Progenitor cell of endocrine pancreas (in vitro differentiated cells): ENCODE results near the gene ACKR2. TPM values are rescaled to one million over a fixed set of nuclear protein-coding genes. Genes with fewer than 3 reads are reported as not detected.
A peak's percentile ranks its signal among the peaks of the same experiment; 100 is the strongest.

Experiments
- DNase-seq: peaks from one replicate; pipeline ENCODE4 v3.0.0; 2021; ENCODE audit warnings: low spot score; ENCODE audit not compliant: unreplicated experiment
- H3K27ac Mint-ChIP-seq: 2 replicates; pipeline ENCODE4 v1.8.0; 2021; ENCODE audit warnings: mild to moderate bottlenecking, moderate library complexity, mixed read lengths
- H3K27me3 Mint-ChIP-seq: 2 replicates; pipeline ENCODE4 v1.8.0; 2021; ENCODE audit warnings: mixed read lengths
- H3K36me3 Mint-ChIP-seq: 2 replicates; pipeline ENCODE4 v1.8.0; 2022; ENCODE audit warnings: mixed read lengths; ENCODE audit not compliant: insufficient read depth
- H3K4me1 Mint-ChIP-seq: 2 replicates; pipeline ENCODE4 v1.8.0; 2021; ENCODE audit warnings: low read depth, mixed read lengths
- H3K4me3 Mint-ChIP-seq: 2 replicates; pipeline ENCODE4 v1.8.0; 2021; ENCODE audit warnings: low read depth, mild to moderate bottlenecking, moderate library complexity, mixed read lengths
- H3K9me3 Mint-ChIP-seq: 2 replicates; pipeline ENCODE4 v1.8.0; 2021; ENCODE audit warnings: low read depth, mixed read lengths
- CTCF ChIP-seq: fragments of 200-600 bp; sonication (generic); IDR thresholded peaks from one replicate; pipeline ENCODE4 v1.5.0; 2021; ENCODE audit warnings: antibody characterized with exemption, mild to moderate bottlenecking; ENCODE audit not compliant: unreplicated experiment
- total RNA-seq: library from RNA; stranded (reverse); gene quantifications from 2 replicates; pipeline ENCODE4 v1.2.1, GENCODE V29; 2021

The ACKR2 gene
- total RNA-seq, 1 donor from 2014 or later, result 0.60 TPM

- Mint-ChIP-seq H3K4me1 (peaks cover 43% of the 10 kb centered on the region), H3K4me3 (no peak overlapping the region), H3K27me3 (no peaks in the 10 kb centered on the region), H3K27ac (no peak overlapping the region), H3K36me3 (peaks cover 4% of the 10 kb centered on the region), H3K9me3 (no peaks in the 10 kb centered on the region)
- DNase-seq, result no peak
- no peak for TF ChIP-seq CTCF
Measured at GRCh38 chr3:42801784-42802183, 7.5 kb upstream of the ACKR2 start.

GRCh38 chr3:42802876-42803413, 6.3 kb upstream of the ACKR2 start:
- H3K4me1 Mint-ChIP-seq, result peaks cover 43% of the 10 kb centered on the region

GRCh38 chr3:42803414-42804105, 5.7 kb upstream of the ACKR2 start:
- no peaks in the 10 kb centered on the region for H3K9me3 Mint-ChIP-seq
- no peaks in the 10 kb centered on the region for H3K27me3 Mint-ChIP-seq
- peak overlapping the region; percentile 99 for H3K27ac Mint-ChIP-seq
- peak overlapping the region; percentile 95 for H3K4me3 Mint-ChIP-seq
- TF ChIP-seq CTCF, result no peak
- peaks cover 43% of the 10 kb centered on the region for H3K4me1 Mint-ChIP-seq
- H3K36me3 Mint-ChIP-seq, result peaks cover 4% of the 10 kb centered on the region
- peak; percentile 33 for DNase-seq

More at GRCh38 chr3:42802876-42803413, 6.3 kb upstream of the ACKR2 start:
- peaks cover 4% of the 10 kb centered on the region for H3K36me3 Mint-ChIP-seq
- no peaks in the 10 kb centered on the region for H3K27me3 Mint-ChIP-seq
- peak overlapping the region; percentile 99 for H3K27ac Mint-ChIP-seq
- H3K9me3 Mint-ChIP-seq, result no peaks in the 10 kb centered on the region
- H3K4me3 Mint-ChIP-seq, result peak overlapping the region; percentile 95
- DNase-seq, result no peak
- TF ChIP-seq CTCF, result no peak

GRCh38 chr3:42804106-42804830, 5.0 kb upstream of the ACKR2 start, which contains the start of gene HIGD1A:
TSS of gene HIGD1A (minus strand) at chr3:42804490. CDS start at chr3:42794253, 10,237 bp downstream.
- peak; percentile 86 for DNase-seq
- H3K4me3 Mint-ChIP-seq, result peak within 1 kb of the TSS; percentile 95
- no peaks in the 10 kb centered on the region for H3K9me3 Mint-ChIP-seq
- no peaks in the 10 kb centered on the region for H3K27me3 Mint-ChIP-seq
- H3K36me3 Mint-ChIP-seq, result peaks cover 4% of the 10 kb centered on the region
- no peak for TF ChIP-seq CTCF
- peak within 1 kb of the TSS; percentile 99 for H3K27ac Mint-ChIP-seq
- peaks cover 43% of the 10 kb centered on the region for H3K4me1 Mint-ChIP-seq

GRCh38 chr3:42804831-42805132, 4.5 kb upstream of the ACKR2 start:
- DNase-seq, result no peak
- Mint-ChIP-seq H3K27me3 (no peaks in the 10 kb centered on the region), H3K27ac (peak overlapping the region; percentile 99), H3K4me1 (peaks cover 41% of the 10 kb centered on the region), H3K4me3 (peak overlapping the region; percentile 95), H3K9me3 (no peaks in the 10 kb centered on the region), H3K36me3 (peaks cover 4% of the 10 kb centered on the region)
- TF ChIP-seq CTCF, result no peak
